IPS DF 6.9 (cell line): Measurements from ENCODE around the gene CCNQ.

ENCODE experiments used
- DNase-seq: peaks from one replicate; pipeline ENCODE4 v3.0.0-alpha.2; 2013; ENCODE audit warnings: low read depth, low spot score
- H3K27ac ChIP-seq: one replicate; pipeline ENCODE4 v1.5.1; 2013; ENCODE audit warnings: low read length, control low read depth
- H3K27me3 ChIP-seq: 2 replicates; pipeline ENCODE4 v1.6.1; 2013; ENCODE audit warnings: mild to moderate bottlenecking, low read length; ENCODE audit not compliant: control insufficient read depth, insufficient read depth
- H3K36me3 ChIP-seq: 2 replicates; pipeline ENCODE4 v1.6.1; 2013; ENCODE audit warnings: low read length; ENCODE audit not compliant: control insufficient read depth, insufficient read depth
- H3K4me1 ChIP-seq: 2 replicates; pipeline ENCODE4 v1.6.1; 2013; ENCODE audit warnings: low read length; ENCODE audit not compliant: control insufficient read depth, insufficient read depth
- H3K4me3 ChIP-seq: 2 replicates; pipeline ENCODE4 v1.5.1; 2013; ENCODE audit warnings: mild to moderate bottlenecking, low read length
- H3K9me3 ChIP-seq: 2 replicates; pipeline ENCODE4 v1.6.1; 2013; ENCODE audit warnings: low read length, inconsistent platforms; ENCODE audit not compliant: control insufficient read depth, insufficient read depth
- WGBS: extraction: QIAGEN DNeasy Blood & Tissue Kit; methylation state at CpG from one replicate; pipeline ENCODE4 v1.1.7; 2013; ENCODE audit warnings: mixed read lengths, missing lambda C conversion rate; ENCODE audit not compliant: insufficient read length, insufficient coverage; 5-methylcytosine and 5-hydroxymethylcytosine counted together

The CCNQ gene

GRCh38 chrX:153582896-153583295, 16.0 kb downstream of the CCNQ start:
- no peaks in the 10 kb centered on the region for H3K27me3 ChIP-seq

GRCh38 chrX:153580700-153581386, 18.1 kb downstream of the CCNQ start:
- H3K9me3 ChIP-seq, result no peaks in the 10 kb centered on the region
- H3K27ac ChIP-seq, result no peak overlapping the region
- no peaks in the 10 kb centered on the region for H3K36me3 ChIP-seq
- H3K4me3 ChIP-seq, result no peak overlapping the region
- no peak for DNase-seq
- no CpG with 5 or more reads among the region's 14 CpGs for WGBS
- H3K4me1 ChIP-seq, result peaks cover 1% of the 10 kb centered on the region; the same call in 1 of the 2 replicates
- H3K27me3 ChIP-seq, result no peaks in the 10 kb centered on the region

More at GRCh38 chrX:153582896-153583295, 16.0 kb downstream of the CCNQ start:
- DNase-seq, result no peak
- H3K9me3 ChIP-seq, result no peaks in the 10 kb centered on the region
- no CpG with 5 or more reads among the region's 13 CpGs for WGBS
- no peak overlapping the region for H3K4me3 ChIP-seq
- 0 out of 2 replicates have a peak, but pooled peaks cover under 1% of the 10 kb centered on the region for H3K36me3 ChIP-seq
- H3K4me1 ChIP-seq, result peaks cover 1% of the 10 kb centered on the region; the same call in 1 of the 2 replicates
- no peak overlapping the region for H3K27ac ChIP-seq

GRCh38 chrX:153578889-153579288, 20.1 kb downstream of the CCNQ start:
- Histone ChIP-seq H3K4me3 (no peak overlapping the region), H3K27ac (no peak overlapping the region), H3K4me1 (peaks cover 1% of the 10 kb centered on the region; the same call in 1 of the 2 replicates), H3K9me3 (no peaks in the 10 kb centered on the region), H3K36me3 (no peaks in the 10 kb centered on the region), H3K27me3 (no peaks in the 10 kb centered on the region)
- DNase-seq, result no peak
- WGBS, result no CpG with 5 or more reads among the region's 2 CpGs

GRCh38 chrX:153578200-153578835, 20.6 kb downstream of the CCNQ start:
- Histone ChIP-seq H3K27ac (no peak overlapping the region), H3K9me3 (no peaks in the 10 kb centered on the region), H3K27me3 (no peaks in the 10 kb centered on the region), H3K4me3 (no peak overlapping the region), H3K4me1 (peaks cover 3% of the 10 kb centered on the region; the same call in 1 of the 2 replicates), H3K36me3 (no peaks in the 10 kb centered on the region)
- no peak for DNase-seq
- WGBS, result no CpG with 5 or more reads among the region's 18 CpGs

- Histone ChIP-seq H3K4me3 (no peak overlapping the region), H3K36me3 (no peaks in the 10 kb centered on the region), H3K9me3 (no peaks in the 10 kb centered on the region), H3K4me1 (peaks cover 3% of the 10 kb centered on the region; the same call in 1 of the 2 replicates), H3K27ac (no peak overlapping the region), H3K27me3 (no peaks in the 10 kb centered on the region)
- WGBS, result no CpG with 5 or more reads among the region's 6 CpGs
- DNase-seq, result no peak
Observed at GRCh38 chrX:153576961-153577360, 22.0 kb downstream of the CCNQ start.

- Histone ChIP-seq H3K9me3 (no peaks in the 10 kb centered on the region), H3K36me3 (no peaks in the 10 kb centered on the region), H3K27ac (no peak overlapping the region), H3K4me3 (no peak overlapping the region), H3K4me1 (peaks cover 3% of the 10 kb centered on the region; the same call in 1 of the 2 replicates), H3K27me3 (no peaks in the 10 kb centered on the region)
- no peak for DNase-seq
- no CpG with 5 or more reads among the region's 10 CpGs for WGBS
Observed at GRCh38 chrX:153576239-153576870, 22.6 kb downstream of the CCNQ start.

GRCh38 chrX:153573984-153574383, 25.0 kb downstream of the CCNQ start:
- Histone ChIP-seq H3K9me3 (no peaks in the 10 kb centered on the region), H3K4me1 (0 out of 2 replicates have a peak, but pooled peaks cover 2% of the 10 kb centered on the region), H3K27me3 (no peaks in the 10 kb centered on the region), H3K27ac (no peak overlapping the region), H3K4me3 (no peak overlapping the region), H3K36me3 (no peaks in the 10 kb centered on the region)
- DNase-seq, result no peak
- no CpG with 5 or more reads among the region's 4 CpGs for WGBS

GRCh38 chrX:153572601-153573000, 26.3 kb downstream of the CCNQ start:
- no peak for DNase-seq
- H3K36me3 ChIP-seq, result no peaks in the 10 kb centered on the region
- no peaks in the 10 kb centered on the region for H3K9me3 ChIP-seq
- WGBS, result no CpG with 5 or more reads among the region's 10 CpGs
- peaks cover 3% of the 10 kb centered on the region for H3K4me1 ChIP-seq
- H3K27me3 ChIP-seq, result no peaks in the 10 kb centered on the region
- no peak overlapping the region for H3K27ac ChIP-seq
- H3K4me3 ChIP-seq, result no peak overlapping the region

GRCh38 chrX:153571534-153571908, 27.4 kb downstream of the CCNQ start:
- Histone ChIP-seq H3K27me3 (no peaks in the 10 kb centered on the region), H3K27ac (no peak overlapping the region)
- WGBS, result no CpG with 5 or more reads among the region's 6 CpGs

GRCh38 chrX:153569475-153569874, 29.5 kb downstream of the CCNQ start:
- Histone ChIP-seq H3K4me1 (peaks cover 6% of the 10 kb centered on the region), H3K36me3 (no peaks in the 10 kb centered on the region), H3K27ac (no peak overlapping the region), H3K9me3 (no peaks in the 10 kb centered on the region), H3K4me3 (no peak overlapping the region), H3K27me3 (no peaks in the 10 kb centered on the region)
- no CpG with 5 or more reads among the region's 13 CpGs for WGBS
- no peak for DNase-seq

More at GRCh38 chrX:153571534-153571908, 27.4 kb downstream of the CCNQ start:
- Histone ChIP-seq H3K4me1 (peaks cover 3% of the 10 kb centered on the region), H3K9me3 (no peaks in the 10 kb centered on the region), H3K36me3 (no peaks in the 10 kb centered on the region), H3K4me3 (no peak overlapping the region)
- no peak for DNase-seq
